ENCODE data around the gene NMNAT2.

DNA sequence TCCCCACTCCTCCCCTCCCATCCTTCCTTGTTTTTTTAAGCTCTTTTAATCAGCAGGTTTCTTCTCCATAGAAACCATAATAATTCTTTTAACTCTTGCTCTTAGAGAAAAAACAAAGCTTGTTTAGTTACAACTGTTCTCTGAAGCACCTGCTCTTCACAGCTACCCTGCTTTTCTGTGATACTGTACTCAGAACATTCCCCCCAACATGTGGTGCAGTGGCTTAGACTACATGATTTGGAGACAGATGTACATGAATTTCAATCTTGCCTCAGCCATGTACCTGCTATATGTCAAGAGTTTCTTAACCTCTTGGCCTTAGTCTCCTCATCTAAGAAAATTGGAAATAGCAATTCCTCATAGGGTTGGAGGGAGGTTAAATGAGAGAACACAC, 198.6 kb downstream of the NMNAT2 start:
- TF ChIP-seq, protein P1, sequence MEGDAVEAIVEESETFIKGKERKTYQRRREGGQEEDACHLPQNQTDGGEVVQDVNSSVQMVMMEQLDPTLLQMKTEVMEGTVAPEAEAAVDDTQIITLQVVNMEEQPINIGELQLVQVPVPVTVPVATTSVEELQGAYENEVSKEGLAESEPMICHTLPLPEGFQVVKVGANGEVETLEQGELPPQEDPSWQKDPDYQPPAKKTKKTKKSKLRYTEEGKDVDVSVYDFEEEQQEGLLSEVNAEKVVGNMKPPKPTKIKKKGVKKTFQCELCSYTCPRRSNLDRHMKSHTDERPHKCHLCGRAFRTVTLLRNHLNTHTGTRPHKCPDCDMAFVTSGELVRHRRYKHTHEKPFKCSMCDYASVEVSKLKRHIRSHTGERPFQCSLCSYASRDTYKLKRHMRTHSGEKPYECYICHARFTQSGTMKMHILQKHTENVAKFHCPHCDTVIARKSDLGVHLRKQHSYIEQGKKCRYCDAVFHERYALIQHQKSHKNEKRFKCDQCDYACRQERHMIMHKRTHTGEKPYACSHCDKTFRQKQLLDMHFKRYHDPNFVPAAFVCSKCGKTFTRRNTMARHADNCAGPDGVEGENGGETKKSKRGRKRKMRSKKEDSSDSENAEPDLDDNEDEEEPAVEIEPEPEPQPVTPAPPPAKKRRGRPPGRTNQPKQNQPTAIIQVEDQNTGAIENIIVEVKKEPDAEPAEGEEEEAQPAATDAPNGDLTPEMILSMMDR (IDR thresholded peaks at IDR 0.05), result no peak
- TF ChIP-seq POLR2A (IDR thresholded peaks at IDR 0.05), result no peak

Measured in adrenal gland (tissue), 5 donors.